ENCODE results near the gene APOL4. TPM values are rescaled to one million over a fixed set of nuclear protein-coding genes. Genes with fewer than 3 reads are reported as not detected.

The APOL4 gene
- total RNA-seq, 6 experiments from 2014 or later: 1.1 to 1.6 (median 1.4) TPM; not detected in 2

- ATAC-seq: peak in 1 of 4 donors; percentile 3
- Histone ChIP-seq H3K9me3 (no peaks in the 10 kb centered on the region), H3K27me3 (no peaks in the 10 kb centered on the region), H3K4me3 (no peak overlapping the region), H3K27ac (no peak overlapping the region), H3K4me1 (no peaks in the 10 kb centered on the region), H3K36me3 (peaks cover 0 to 39% (median 17%) of the 10 kb centered on the region in 4 donors)
- no peak for DNase-seq
- TF ChIP-seq POLR2A (IDR thresholded peaks at IDR 0.05) (no peak), CTCF (IDR thresholded peaks at IDR 0.05) (no peak)
- WGBS (ENCODE audit: insufficient coverage, low coverage, low lambda C conversion rate, missing lambda C conversion rate): 84% methylated on average over 5 of the region's 8 CpGs
- intact Hi-C loops (cut with DNase I): loop anchor here in 1 of 2 donors (10.0 kb wide), 1 partner anchor 83 kb away; no protein-coding TSS in a partner anchor
These were observed 26.2 kb upstream of the APOL4 start for GRCh38 chr22:36227806-36228205.

GRCh38 chr22:36227396-36227795, 25.8 kb upstream of the APOL4 start:
- TF ChIP-seq POLR2A (IDR thresholded peaks at IDR 0.05): no peak
- TF ChIP-seq CTCF (IDR thresholded peaks at IDR 0.05): no peak
- peaks cover 0 to 35% (median 17%) of the 10 kb centered on the region in 4 donors for H3K36me3 ChIP-seq
- DNase-seq: no peak
- H3K4me1 ChIP-seq: no peaks in the 10 kb centered on the region
- intact Hi-C loops (cut with DNase I): loop anchor here in 1 of 2 donors (10.0 kb wide), 1 partner anchor 83 kb away; no protein-coding TSS in a partner anchor
- H3K27ac ChIP-seq: no peak overlapping the region
- no peaks in the 10 kb centered on the region for H3K9me3 ChIP-seq
- WGBS (ENCODE audit: insufficient coverage, low coverage, low lambda C conversion rate, missing lambda C conversion rate): 100% methylated on average over 2 of the region's 9 CpGs
- no peaks in the 10 kb centered on the region for H3K27me3 ChIP-seq
- H3K4me3 ChIP-seq: no peak overlapping the region
- peak in 2 of 4 donors; percentile 2 to 5 for ATAC-seq

- DNase-seq: no peak
- H3K4me1 ChIP-seq: peaks cover 0 to 8% (median 0%) of the 10 kb centered on the region in 4 donors
- H3K27me3 ChIP-seq: no peaks in the 10 kb centered on the region
- H3K36me3 ChIP-seq: peaks cover 0 to 24% (median 12%) of the 10 kb centered on the region in 4 donors
- TF ChIP-seq POLR2A (IDR thresholded peaks at IDR 0.05): no peak
- TF ChIP-seq CTCF (IDR thresholded peaks at IDR 0.05): no peak
- 100% methylated on average over 1 of the region's 5 CpGs for WGBS (ENCODE audit: insufficient coverage, low coverage, low lambda C conversion rate, missing lambda C conversion rate)
- no peak overlapping the region for H3K4me3 ChIP-seq
- H3K9me3 ChIP-seq: no peaks in the 10 kb centered on the region
- intact Hi-C loops (cut with DNase I): loop anchor here in 1 of 2 donors (10.0 kb wide), 1 partner anchor 81 kb away; no protein-coding TSS in a partner anchor
- ATAC-seq: no peak
- no peak overlapping the region for H3K27ac ChIP-seq
These were observed 24.6 kb upstream of the APOL4 start for GRCh38 chr22:36226189-36226588.

GRCh38 chr22:36225333-36225922, 23.8 kb upstream of the APOL4 start:
- ATAC-seq (no peak), DNase-seq (no peak)
- peaks cover 0 to 15% (median 0%) of the 10 kb centered on the region in 4 donors for H3K4me1 ChIP-seq
- WGBS (ENCODE audit: insufficient coverage, low coverage, low lambda C conversion rate, missing lambda C conversion rate): 84% methylated on average over 7 of the region's 9 CpGs
- no peak overlapping the region for H3K27ac ChIP-seq
- intact Hi-C loops (cut with DNase I): loop anchor here in 1 of 2 donors (10.0 kb wide), 1 partner anchor 81 kb away; no protein-coding TSS in a partner anchor
- no peaks in the 10 kb centered on the region for H3K27me3 ChIP-seq
- H3K36me3 ChIP-seq: peaks cover 0 to 17% (median 7%) of the 10 kb centered on the region in 4 donors
- H3K9me3 ChIP-seq: no peaks in the 10 kb centered on the region
- H3K4me3 ChIP-seq: no peak overlapping the region
- TF ChIP-seq CTCF (IDR thresholded peaks at IDR 0.05): no peak
